SK-N-SH treated with all-trans-retinoic acid at 6 μM for 48 hours (cell line): ENCODE measurements around the gene VWA5B2.

Experiments used
- ATAC-seq: fragments of 200-7000 bp; cut with Tn5 transposase; 3 replicates; pipeline ENCODE4 v1.9.1; 2020; ENCODE audit warnings: mild to moderate bottlenecking, moderate library complexity
- ARNTL ChIP-seq: fragments of 450-650 bp; formaldehyde crosslinking; IDR thresholded peaks from 2 replicates; pipeline ENCODE4 v1.5.0; 2020; ENCODE audit warnings: low read depth, mild to moderate bottlenecking, moderate library complexity, borderline replicate concordance
- BACH2 ChIP-seq: fragments of 250-450 bp; sonication (Bioruptor Pico); IDR thresholded peaks from 2 replicates; pipeline ENCODE4 v1.9.0; 2021; ENCODE audit warnings: mild to moderate bottlenecking, borderline replicate concordance
- CSDC2 ChIP-seq: fragments of 250-450 bp; sonication (Bioruptor Pico); IDR thresholded peaks from 2 replicates; pipeline ENCODE4 v1.5.0; 2020; ENCODE audit warnings: mild to moderate bottlenecking, moderate library complexity
- ESRRG ChIP-seq: fragments of 250-450 bp; sonication (Bioruptor Pico); IDR thresholded peaks from 2 replicates; pipeline ENCODE4 v1.6.1; 2021; ENCODE audit warnings: mild to moderate bottlenecking
- GLIS3 ChIP-seq: fragments of 250-450 bp; sonication (Bioruptor Pico); IDR thresholded peaks from 2 replicates; pipeline ENCODE4 v1.5.0; 2020; ENCODE audit warnings: mild to moderate bottlenecking, moderate library complexity
- ISL1 ChIP-seq: fragments of 250-450 bp; sonication (Bioruptor Pico); IDR thresholded peaks from 2 replicates; pipeline ENCODE4 v2.1.2; 2022; ENCODE audit warnings: mild to moderate bottlenecking, moderate library complexity
- OSR1 ChIP-seq: fragments of 250-450 bp; sonication (Bioruptor Pico); IDR thresholded peaks from 2 replicates; pipeline ENCODE4 v1.8.0; 2022; ENCODE audit warnings: moderate library complexity, mild to moderate bottlenecking, inconsistent platforms
- PPARA ChIP-seq: fragments of 250-450 bp; sonication (Bioruptor Pico); IDR thresholded peaks from 2 replicates; pipeline ENCODE4 v1.5.0; 2020; ENCODE audit warnings: mild to moderate bottlenecking, borderline replicate concordance
- RARB ChIP-seq: fragments of 250-450 bp; sonication (Bioruptor Pico); IDR thresholded peaks from 2 replicates; pipeline ENCODE4 v1.8.0; 2021; ENCODE audit warnings: mild to moderate bottlenecking, moderate library complexity
- SNAI2 ChIP-seq: fragments of 250-450 bp; sonication (Bioruptor Pico); IDR thresholded peaks from 2 replicates; pipeline ENCODE4 v1.5.0; 2020; ENCODE audit warnings: mild to moderate bottlenecking, moderate library complexity
- TCF4 ChIP-seq: fragments of 250-450 bp; sonication (Bioruptor Pico); IDR thresholded peaks from 2 replicates; pipeline ENCODE4 v1.8.0; 2021; ENCODE audit warnings: mild to moderate bottlenecking, moderate library complexity, borderline replicate concordance
- TOX ChIP-seq: fragments of 250-450 bp; sonication (Bioruptor Pico); IDR thresholded peaks from 2 replicates; pipeline ENCODE4 v1.8.0; 2021; ENCODE audit warnings: mild to moderate bottlenecking, moderate library complexity, borderline replicate concordance
- ZC3H10 ChIP-seq: fragments of 250-450 bp; sonication (Bioruptor Pico); IDR thresholded peaks from 2 replicates; pipeline ENCODE4 v1.5.1; 2021; ENCODE audit warnings: mild to moderate bottlenecking, moderate library complexity
- ZFP30 ChIP-seq: fragments of 450-650 bp; formaldehyde crosslinking; IDR thresholded peaks from 2 replicates; pipeline ENCODE4 v1.5.0; 2022; ENCODE audit warnings: mild to moderate bottlenecking, moderate library complexity
- ZNF565 ChIP-seq: fragments of 450-650 bp; formaldehyde crosslinking; conservative IDR thresholded peaks from 2 replicates; pipeline ENCODE4 v1.5.0; 2020; ENCODE audit warnings: low read depth, mild to moderate bottlenecking, moderate library complexity
- ZNF70 ChIP-seq: fragments of 450-650 bp; formaldehyde crosslinking; IDR thresholded peaks from 2 replicates; pipeline ENCODE4 v1.5.0; 2020; ENCODE audit warnings: mild to moderate bottlenecking, moderate library complexity
- ZNF8 ChIP-seq: fragments of 450-650 bp; formaldehyde crosslinking; IDR thresholded peaks from 2 replicates; pipeline ENCODE4 v1.5.0; 2020; ENCODE audit warnings: mild to moderate bottlenecking, moderate library complexity
- TF ChIP-seq, protein P1 (sequence below): fragments of 250-450 bp; sonication (Bioruptor Pico); IDR thresholded peaks from 2 replicates; pipeline ENCODE4 v1.5.0; 2020; ENCODE audit warnings: mild to moderate bottlenecking, moderate library complexity
- TF ChIP-seq, protein P2 (sequence below): fragments of 250-450 bp; sonication (Bioruptor Pico); IDR thresholded peaks from 2 replicates; pipeline ENCODE4 v1.5.1; 2020; ENCODE audit warnings: low read depth, mild to moderate bottlenecking, moderate library complexity
- TF ChIP-seq, protein P3 (sequence below): fragments of 250-450 bp; sonication (Bioruptor Pico); IDR thresholded peaks from 2 replicates; pipeline ENCODE4 v1.8.0; 2020; ENCODE audit warnings: mild to moderate bottlenecking, moderate library complexity, borderline replicate concordance

The VWA5B2 gene

DNA sequence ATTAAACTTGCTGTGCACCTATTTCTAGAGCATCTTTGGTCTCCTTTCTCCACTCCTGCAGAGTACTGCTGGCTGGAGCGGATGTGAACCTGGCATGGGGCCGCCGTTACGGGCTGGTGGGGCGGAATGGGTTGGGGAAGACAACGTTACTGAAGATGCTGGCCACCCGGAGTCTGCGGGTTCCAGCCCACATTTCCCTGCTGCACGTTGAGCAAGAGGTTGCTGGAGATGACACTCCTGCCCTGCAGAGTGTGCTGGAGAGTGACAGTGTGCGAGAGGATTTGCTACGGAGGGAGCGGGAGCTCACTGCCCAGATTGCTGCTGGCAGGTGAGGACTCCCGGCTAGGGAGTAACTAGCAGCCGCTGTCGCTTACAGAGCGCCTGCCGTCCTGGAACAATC, 41.3 kb upstream of the VWA5B2 start (continued):
- TF ChIP-seq, protein P1, sequence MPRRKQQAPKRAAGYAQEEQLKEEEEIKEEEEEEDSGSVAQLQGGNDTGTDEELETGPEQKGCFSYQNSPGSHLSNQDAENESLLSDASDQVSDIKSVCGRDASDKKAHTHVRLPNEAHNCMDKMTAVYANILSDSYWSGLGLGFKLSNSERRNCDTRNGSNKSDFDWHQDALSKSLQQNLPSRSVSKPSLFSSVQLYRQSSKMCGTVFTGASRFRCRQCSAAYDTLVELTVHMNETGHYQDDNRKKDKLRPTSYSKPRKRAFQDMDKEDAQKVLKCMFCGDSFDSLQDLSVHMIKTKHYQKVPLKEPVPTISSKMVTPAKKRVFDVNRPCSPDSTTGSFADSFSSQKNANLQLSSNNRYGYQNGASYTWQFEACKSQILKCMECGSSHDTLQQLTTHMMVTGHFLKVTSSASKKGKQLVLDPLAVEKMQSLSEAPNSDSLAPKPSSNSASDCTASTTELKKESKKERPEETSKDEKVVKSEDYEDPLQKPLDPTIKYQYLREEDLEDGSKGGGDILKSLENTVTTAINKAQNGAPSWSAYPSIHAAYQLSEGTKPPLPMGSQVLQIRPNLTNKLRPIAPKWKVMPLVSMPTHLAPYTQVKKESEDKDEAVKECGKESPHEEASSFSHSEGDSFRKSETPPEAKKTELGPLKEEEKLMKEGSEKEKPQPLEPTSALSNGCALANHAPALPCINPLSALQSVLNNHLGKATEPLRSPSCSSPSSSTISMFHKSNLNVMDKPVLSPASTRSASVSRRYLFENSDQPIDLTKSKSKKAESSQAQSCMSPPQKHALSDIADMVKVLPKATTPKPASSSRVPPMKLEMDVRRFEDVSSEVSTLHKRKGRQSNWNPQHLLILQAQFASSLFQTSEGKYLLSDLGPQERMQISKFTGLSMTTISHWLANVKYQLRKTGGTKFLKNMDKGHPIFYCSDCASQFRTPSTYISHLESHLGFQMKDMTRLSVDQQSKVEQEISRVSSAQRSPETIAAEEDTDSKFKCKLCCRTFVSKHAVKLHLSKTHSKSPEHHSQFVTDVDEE (CRISPR knock-in tag) = no peak
- TF ChIP-seq ESRRG (CRISPR knock-in tag) = no peak

- no peak for ATAC-seq
Measured at GRCh38 chr3:184189421-184189820, 40.0 kb upstream of the VWA5B2 start.

GRCh38 chr3:184192889-184193288, 36.5 kb upstream of the VWA5B2 start:
- ATAC-seq = no peak
- TF ChIP-seq CSDC2 (CRISPR knock-in tag) = no peak
- TF ChIP-seq, protein P2, sequence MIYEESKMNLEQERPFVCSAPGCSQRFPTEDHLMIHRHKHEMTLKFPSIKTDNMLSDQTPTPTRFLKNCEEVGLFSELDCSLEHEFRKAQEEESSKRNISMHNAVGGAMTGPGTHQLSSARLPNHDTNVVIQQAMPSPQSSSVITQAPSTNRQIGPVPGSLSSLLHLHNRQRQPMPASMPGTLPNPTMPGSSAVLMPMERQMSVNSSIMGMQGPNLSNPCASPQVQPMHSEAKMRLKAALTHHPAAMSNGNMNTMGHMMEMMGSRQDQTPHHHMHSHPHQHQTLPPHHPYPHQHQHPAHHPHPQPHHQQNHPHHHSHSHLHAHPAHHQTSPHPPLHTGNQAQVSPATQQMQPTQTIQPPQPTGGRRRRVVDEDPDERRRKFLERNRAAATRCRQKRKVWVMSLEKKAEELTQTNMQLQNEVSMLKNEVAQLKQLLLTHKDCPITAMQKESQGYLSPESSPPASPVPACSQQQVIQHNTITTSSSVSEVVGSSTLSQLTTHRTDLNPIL (CRISPR knock-in tag) = no peak
- no peak for TF ChIP-seq ZFP30 (CRISPR knock-in tag)
- TF ChIP-seq ARNTL = no peak
- no peak for TF ChIP-seq TOX (CRISPR knock-in tag)
- TF ChIP-seq ESRRG (CRISPR knock-in tag) = no peak

More at GRCh38 chr3:184189421-184189820, 40.0 kb upstream of the VWA5B2 start:
- no peak for TF ChIP-seq CSDC2 (CRISPR knock-in tag)
- TF ChIP-seq, protein P1 (CRISPR knock-in tag) = no peak
- TF ChIP-seq OSR1 (CRISPR knock-in tag) = no peak
- TF ChIP-seq SNAI2 = no peak
- no peak for TF ChIP-seq ZFP30 (CRISPR knock-in tag)
- no peak for TF ChIP-seq ZNF565 (CRISPR knock-in tag)
- no peak for TF ChIP-seq GLIS3 (CRISPR knock-in tag)
- no peak for TF ChIP-seq RARB (CRISPR knock-in tag)
- no peak for TF ChIP-seq PPARA (CRISPR knock-in tag)
- TF ChIP-seq ESRRG (CRISPR knock-in tag) = no peak
- TF ChIP-seq, protein P2 (CRISPR knock-in tag) = no peak
- TF ChIP-seq ARNTL = no peak
- no peak for TF ChIP-seq TCF4 (CRISPR knock-in tag)

DNA sequence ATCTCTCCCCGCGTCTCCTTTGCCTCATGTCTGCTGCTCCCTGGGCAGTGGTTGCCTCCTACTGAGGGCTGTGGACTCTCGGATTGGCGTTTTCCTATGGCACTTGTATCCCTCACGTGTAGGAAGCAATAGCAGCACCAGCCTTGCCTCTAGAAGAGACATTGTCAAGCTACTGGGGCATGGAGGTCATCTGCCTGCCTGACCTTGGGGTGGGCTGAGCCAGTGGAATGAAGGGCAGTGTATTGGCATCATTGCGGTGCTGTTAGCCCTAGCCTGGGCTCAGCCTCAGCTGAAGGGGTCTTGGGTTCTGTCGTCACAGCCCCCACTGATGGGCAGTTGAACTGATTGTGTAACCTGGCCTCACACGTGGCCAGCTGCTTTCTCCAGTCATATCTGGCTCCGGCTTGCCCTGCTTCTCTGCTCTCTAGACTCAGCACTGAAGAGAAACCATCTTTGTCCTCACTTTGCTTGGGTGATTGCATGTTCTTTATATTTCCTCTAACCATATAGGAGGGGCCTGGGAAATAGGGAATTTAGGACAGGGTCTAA, 35.3 kb upstream of the VWA5B2 start:
- ATAC-seq = no peak
- TF ChIP-seq OSR1 (CRISPR knock-in tag) (no peak), TCF4 (CRISPR knock-in tag) (no peak), TOX (CRISPR knock-in tag) (no peak), ZFP30 (CRISPR knock-in tag) (no peak), ZNF565 (CRISPR knock-in tag) (no peak)
- TF ChIP-seq, all 23 proteins: peak for 0

- ATAC-seq = peak; percentile 20; the same call in 2 of the 3 replicates
- TF ChIP-seq, protein P3, sequence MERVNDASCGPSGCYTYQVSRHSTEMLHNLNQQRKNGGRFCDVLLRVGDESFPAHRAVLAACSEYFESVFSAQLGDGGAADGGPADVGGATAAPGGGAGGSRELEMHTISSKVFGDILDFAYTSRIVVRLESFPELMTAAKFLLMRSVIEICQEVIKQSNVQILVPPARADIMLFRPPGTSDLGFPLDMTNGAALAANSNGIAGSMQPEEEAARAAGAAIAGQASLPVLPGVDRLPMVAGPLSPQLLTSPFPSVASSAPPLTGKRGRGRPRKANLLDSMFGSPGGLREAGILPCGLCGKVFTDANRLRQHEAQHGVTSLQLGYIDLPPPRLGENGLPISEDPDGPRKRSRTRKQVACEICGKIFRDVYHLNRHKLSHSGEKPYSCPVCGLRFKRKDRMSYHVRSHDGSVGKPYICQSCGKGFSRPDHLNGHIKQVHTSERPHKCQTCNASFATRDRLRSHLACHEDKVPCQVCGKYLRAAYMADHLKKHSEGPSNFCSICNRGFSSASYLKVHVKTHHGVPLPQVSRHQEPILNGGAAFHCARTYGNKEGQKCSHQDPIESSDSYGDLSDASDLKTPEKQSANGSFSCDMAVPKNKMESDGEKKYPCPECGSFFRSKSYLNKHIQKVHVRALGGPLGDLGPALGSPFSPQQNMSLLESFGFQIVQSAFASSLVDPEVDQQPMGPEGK (CRISPR knock-in tag) = no peak
- no peak for TF ChIP-seq ZC3H10 (CRISPR knock-in tag)
- TF ChIP-seq ZFP30 (CRISPR knock-in tag) = no peak
- no peak for TF ChIP-seq PPARA (CRISPR knock-in tag)
- TF ChIP-seq ISL1 (CRISPR knock-in tag) = no peak
- no peak for TF ChIP-seq ZNF70
- no peak for TF ChIP-seq ZNF565 (CRISPR knock-in tag)
- TF ChIP-seq ZNF8 (CRISPR knock-in tag) = no peak
- TF ChIP-seq GLIS3 (CRISPR knock-in tag) = no peak
- TF ChIP-seq, protein P1 (CRISPR knock-in tag) = no peak
- TF ChIP-seq RARB (CRISPR knock-in tag) = no peak
- TF ChIP-seq BACH2 (CRISPR knock-in tag) = no peak
Measured at GRCh38 chr3:184196536-184196935, 32.8 kb upstream of the VWA5B2 start.
